Hematopoietic multipotent progenitor cell treated with erythropoietin and hydrocortisone succinate and interleukin-3 and kit ligand, for 4 days (in vitro differentiated cells): Measurements from ENCODE around the gene CRB1.

Experiments
- DNase-seq: peaks from one replicate; pipeline ENCODE4 v3.0.0-alpha.2; 2015

Gene CRB1

DNA sequence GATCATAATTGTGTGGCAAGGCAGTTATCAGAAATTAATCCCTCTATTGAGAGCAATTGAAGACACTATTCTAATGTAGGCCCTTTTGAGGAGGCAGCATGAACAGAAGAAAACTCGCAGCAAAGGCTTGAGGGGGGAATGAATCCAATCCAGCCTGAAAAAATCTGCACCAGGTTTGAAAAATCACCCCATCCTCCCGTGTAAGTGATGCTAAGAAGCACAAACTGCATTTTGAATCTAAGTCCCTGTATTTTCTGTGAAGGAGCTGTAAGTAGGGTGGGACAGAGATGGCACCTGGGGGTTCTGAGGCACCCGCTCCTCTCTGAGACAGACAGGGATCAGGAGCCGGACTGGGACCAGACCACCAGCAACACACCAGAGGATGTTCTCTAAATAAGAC lies at the start of gene CRB1:
CRB1 (plus strand) TSS at position 241 of the 400 bp plus-strand sequence. CDS start 161 bp downstream, outside the sequence.
- DNase-seq, result no peak

DNA sequence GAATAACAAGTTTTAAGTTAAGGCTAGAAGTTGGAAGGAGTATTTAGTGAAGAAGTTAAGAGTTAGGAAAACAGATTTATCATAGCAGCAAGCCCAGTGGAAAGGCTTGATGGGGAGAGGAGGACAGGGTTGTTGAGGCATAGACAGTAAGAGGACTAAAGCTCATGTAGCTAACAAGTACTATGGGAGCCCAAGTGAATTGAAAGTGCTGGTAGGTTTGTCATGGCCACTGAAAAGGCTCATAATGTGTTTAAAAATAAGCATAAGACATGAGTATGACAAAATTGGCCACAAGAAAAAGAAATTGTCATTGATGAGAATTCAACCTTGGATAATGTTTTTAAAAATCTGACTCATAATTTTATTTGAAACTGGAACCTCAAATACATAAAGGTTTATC lies 49.2 kb upstream of the CRB1 start:
- no peak for DNase-seq

- no peak for DNase-seq
Observed at GRCh38 chr1:197222025-197222685, 45.9 kb upstream of the CRB1 start.

DNA sequence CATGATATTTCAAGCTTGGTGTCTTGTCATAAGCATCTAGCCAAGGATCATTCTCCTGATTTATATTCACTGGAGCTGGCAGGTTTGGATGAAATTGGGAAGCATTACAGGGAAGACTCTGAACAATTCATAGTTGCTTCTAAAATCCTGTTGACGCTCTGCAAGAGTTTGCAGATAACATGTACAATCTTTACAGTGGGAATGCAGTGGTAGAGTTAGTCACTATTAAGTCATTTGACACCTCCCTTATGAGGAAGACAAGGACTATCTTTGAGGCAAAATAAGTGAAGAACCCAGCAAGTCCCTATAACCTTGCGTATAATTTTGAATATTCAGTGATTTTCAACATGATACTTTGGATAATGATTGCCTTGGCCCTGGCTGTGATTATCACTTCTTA lies 45.3 kb upstream of the CRB1 start:
- no peak for DNase-seq

DNA sequence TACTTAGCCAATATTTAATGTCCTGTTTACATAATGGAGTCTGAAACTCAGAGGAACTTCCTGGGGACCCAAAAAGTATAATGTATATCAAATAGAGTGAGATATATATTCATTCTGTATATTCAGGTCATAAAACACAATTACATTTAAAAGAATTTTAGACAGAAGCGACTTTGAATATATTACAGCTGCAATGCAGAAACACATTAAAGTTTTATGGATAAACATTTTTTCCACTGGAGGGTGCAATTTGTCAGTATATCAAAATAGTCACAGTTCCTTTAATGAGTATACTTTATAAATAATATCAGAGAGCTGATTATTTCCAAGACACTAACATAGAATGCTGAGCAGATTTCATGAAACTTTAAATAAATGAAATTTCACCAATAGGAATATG lies 43.9 kb upstream of the CRB1 start:
- DNase-seq, result peak; percentile 29

DNA sequence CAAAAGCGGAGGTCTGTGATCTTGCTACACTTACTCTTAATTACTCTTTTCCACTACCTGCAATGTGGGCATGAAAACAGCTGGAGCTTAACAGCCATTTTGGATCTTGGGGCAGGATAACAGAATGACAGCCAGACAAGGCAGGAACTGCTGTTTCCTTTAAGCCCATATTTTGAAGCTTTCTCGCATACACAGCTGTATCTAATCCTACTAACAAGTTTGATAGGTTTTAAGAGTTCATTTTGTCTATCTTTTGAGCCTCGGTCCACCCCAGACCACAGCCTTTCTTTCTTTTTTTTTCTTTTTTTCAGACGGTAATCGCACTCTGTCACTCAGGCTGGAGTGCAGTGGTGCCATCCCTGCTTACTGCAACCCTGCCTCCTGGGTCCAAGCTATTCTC lies 42.4 kb upstream of the CRB1 start:
- DNase-seq, result no peak

DNA sequence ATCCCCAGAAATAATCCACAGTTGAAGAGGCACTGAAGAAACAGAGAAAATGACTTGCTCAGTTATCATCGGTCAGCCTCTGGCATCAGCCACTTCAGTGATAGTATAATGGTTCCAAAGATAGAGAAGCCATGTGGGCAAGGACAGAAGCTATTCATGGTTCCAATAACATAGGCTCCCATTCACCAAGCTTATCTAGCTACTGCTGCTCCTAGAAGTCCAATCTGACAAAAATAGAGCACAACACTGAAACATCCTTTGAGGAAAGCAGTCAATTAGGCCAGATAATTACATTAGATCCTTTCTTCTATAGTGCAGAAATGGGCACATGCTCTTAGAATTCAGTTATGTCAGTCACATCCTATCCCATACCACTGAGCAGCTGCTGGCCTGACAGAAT lies 33.5 kb upstream of the CRB1 start:
- DNase-seq, result no peak

DNA sequence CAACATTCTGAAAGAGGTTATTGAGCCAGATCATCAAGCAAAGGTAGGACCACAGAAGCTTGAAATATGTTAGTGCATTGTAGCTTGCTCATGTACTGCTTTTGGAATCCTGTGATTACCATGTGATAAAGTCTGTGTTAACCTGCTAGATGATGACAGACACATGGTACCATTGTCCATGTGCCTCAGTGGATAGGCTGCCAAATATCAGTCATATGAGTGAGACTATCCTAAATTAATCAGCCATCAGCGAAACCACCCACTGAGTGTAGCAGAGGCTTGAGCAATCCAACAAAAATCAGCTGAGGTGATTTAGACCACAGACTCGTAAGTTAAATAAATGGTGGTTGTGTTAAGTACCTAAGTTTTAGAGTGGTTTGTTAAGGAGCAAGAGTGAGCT lies 32.7 kb upstream of the CRB1 start:
- no peak for DNase-seq

- DNase-seq, result no peak
Observed at GRCh38 chr1:197247465-197247864, 20.6 kb upstream of the CRB1 start.

DNA sequence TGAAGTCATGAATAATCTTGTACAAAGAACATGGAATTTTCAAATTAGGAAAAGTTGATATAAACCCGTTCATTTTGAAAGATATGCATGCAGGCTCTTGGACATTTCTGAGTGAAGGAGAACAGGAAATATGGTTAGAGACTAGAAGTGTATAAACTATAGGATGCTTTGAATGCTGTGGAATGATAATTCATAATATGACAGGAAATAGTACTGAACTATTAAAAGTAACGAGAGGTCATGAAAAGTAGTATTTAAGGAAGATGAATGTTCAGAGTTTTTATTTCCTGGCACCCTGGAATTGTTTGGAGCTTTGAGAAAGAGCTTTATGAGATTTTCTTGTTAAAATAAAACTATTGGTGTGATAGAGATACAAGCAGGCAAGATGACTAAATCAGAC lies 18.7 kb upstream of the CRB1 start:
- no peak for DNase-seq

- DNase-seq, result no peak
Observed at GRCh38 chr1:197250616-197251015, 17.4 kb upstream of the CRB1 start.

DNA sequence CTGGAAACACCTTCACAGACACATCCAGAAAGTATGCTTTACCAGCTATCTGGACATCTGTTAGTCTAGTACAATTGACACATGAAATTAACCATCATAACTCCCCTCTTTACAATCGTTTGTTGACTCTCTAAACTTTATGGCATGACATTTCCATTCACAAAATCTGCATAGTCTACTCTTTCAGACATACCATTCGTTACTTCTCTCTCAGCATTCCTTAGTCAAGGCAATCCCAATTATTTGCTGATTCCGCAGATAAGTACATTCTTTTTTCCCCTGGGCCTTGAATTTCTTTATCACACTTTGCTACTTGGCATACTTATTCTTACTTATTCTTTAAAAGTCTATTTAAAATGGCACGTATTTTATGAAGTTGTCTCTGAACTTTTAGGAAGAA lies 15.1 kb upstream of the CRB1 start:
- no peak for DNase-seq

GRCh38 chr1:197254866-197255265 lies 13.2 kb upstream of the CRB1 start:
- no peak for DNase-seq

DNA sequence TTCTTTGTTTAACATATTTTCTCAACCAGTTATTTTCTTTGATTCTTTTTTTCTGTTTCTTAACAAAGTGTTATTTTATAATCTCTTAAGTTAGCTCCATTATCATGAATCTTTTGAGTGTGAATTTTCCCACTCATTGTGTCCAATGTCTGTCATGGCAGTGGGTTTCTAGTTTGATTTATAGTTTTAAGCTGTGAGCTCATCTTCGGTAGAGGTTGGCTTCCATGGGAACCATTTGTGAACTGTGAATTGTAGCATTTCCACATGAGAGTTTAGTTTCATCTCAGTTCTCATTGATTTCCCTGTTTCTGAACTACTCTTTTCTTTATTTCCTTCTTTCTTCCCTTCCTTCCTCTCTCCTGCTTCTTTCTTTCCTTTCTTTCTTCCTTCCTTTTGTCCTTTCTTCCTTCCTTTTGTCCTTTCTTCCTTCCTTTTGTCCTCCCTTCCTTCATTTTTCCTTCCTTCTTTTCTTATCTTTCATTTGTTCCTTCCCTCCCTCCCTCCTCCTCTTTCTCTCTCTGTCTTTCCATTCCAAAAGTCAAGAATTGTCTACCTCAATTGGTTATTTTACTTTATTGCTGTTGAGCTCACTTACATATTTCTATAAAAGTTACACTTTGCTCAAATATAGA lies 3.0 kb upstream of the CRB1 start:
- no peak for DNase-seq

DNA sequence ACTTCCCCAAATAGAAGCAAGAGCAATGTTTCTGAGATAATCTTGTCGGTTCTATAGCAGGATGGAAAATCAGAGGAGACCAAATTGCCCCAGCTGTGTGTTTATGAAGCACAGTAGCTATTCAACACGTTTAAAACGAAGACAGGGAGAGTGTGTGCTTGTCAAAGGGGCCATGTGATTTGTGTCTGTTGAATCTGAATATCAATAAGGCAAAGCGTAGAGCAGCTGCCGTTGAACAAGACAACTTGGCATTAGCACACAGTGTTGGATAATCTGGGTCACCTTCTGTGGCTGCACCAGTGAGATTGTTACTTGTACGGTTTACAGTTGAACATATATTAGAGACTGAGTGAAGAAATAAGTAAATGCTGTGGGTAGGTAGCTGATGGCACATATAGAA lies 1.0 kb downstream of the CRB1 start:
- DNase-seq, result no peak

DNA sequence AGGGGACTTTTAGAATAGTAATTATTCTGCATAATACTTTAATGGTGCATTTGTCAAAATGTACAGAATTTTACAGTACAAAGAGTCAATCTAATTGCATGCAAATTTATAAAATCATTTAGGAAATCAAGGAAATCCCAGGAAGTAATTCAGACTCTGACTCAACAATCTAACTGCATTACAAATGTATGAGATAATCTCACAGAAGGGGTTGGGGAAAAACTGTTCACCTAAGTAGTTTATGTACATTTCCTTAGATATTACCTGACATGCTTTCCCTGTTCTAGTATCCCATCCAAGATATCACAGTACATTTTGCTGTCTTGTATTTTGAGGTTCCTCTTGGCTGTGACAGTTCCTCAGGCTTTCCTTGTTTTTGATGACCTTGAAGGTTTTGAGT lies 4.7 kb downstream of the CRB1 start:
- no peak for DNase-seq

DNA sequence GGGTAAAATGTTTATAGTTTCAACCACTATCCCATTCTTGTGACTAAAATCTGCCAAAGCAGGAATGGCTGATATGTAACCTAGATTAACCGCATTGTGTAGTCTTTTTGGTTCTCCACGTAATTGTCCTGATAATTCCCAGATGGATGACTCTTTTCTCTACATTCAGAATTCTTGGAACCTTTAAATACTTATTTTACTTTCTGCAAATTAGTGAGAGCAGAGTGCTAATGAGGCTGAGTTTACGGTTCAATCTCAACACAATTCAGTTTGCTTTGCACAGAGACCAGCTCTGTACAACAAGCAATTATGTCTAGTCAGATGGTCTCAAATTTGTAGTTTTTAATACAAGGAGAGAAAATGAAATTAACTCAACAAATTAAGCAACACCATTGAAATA lies 9.1 kb downstream of the CRB1 start:
- no peak for DNase-seq

DNA sequence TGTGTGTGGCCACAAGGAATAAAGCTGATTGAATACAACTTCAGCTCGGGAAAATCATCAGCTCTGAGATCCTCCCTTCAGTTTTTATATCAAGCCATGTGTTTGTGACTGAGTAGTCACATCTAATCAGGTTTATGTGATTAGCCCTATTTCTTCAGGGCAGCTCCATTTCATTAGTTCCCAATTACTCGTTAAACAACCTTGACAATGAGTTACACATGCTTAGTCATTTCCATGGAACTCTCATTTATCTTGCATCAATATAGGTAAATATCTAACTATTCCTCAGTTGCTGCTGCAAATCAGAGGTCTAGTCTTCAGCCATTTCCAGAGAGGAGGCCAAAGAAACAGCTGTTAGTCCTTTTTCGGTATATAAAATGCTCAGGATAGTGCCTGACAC lies 16.3 kb downstream of the CRB1 start:
- no peak for DNase-seq

DNA sequence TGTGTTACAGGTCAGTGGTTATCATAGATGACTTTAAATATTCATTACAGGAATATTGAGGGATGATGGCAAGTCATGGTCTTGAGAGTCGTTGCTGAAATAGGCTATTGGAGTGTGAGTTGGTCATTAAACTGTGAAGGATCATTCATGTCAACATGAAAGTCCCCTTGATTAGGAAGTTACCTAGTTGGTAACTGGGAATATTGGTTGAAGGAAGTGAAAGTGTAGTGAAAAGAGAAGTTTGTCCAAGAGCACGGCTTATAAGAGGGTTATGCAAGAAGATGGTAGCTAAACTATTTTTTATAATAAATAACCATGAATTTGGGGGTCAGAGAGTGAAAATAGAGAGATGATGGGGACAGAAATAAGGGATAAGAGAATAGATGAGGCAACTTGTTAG lies 16.9 kb downstream of the CRB1 start:
- no peak for DNase-seq

- DNase-seq, result no peak
Observed at GRCh38 chr1:197285526-197286205, 17.6 kb downstream of the CRB1 start.

- no peak for DNase-seq
Observed at GRCh38 chr1:197286634-197287033, 18.6 kb downstream of the CRB1 start.

DNA sequence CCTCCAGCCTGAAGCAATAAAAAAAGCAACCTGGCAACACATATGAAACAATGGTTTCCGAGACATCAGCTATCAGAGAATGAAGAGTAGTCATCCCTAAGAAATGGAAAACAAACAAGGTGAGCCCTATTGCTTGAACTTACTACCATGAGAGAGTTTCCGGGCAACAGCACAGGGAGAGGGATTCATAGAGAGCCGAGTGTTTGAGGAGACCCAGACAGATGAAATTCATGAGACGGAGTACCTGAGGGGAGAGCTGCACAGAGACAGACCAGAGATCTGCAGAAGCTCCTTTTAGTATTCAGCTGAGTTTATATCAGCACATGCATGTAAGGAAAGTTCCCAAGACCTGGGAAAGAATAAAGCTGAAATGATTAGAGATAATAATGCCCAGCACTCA lies 19.8 kb downstream of the CRB1 start:
- no peak for DNase-seq

GRCh38 chr1:197302775-197303174 lies 34.7 kb downstream of the CRB1 start:
- no peak for DNase-seq

DNA sequence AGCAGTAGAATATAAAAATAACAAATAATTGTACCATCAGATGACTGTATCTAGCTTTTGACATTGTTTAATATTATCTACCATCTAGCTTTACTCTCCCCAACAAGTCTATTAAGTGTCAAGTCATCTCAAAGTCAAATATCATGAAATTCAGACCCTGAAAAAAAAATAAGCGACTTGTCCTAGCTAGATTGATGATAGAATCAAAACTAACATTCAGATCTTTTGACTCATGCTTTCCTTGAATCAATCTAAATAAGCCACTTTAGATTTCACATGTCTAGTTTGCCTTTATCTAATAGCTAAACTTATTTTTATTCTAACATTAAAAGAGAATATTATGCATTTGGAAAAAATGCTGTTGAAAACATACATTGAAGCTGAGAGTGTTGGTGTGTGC lies 35.4 kb downstream of the CRB1 start:
- DNase-seq, result no peak
